K562 (cell line): ENCODE measurements around the gene AQP9. TPM values are rescaled to one million over a fixed set of nuclear protein-coding genes. Genes with fewer than 3 reads are reported as not detected.

Experiments
- ADNP ChIP-seq: fragments of 200-800 bp; sonication (Bioruptor generic); IDR thresholded peaks from 2 replicates; pipeline ENCODE4 v1.6.1; 2016; ENCODE audit warnings: missing genetic modification characterization, missing compliant biosample characterization
- BDP1 ChIP-seq: IDR thresholded peaks from 3 replicates; pipeline ENCODE4 v1.6.1; 2011; ENCODE audit not compliant: insufficient read length, insufficient read depth
- CBX5 ChIP-seq: IDR thresholded peaks from 2 replicates; pipeline ENCODE4 v1.6.1; 2014; ENCODE audit warnings: low read depth, borderline replicate concordance
- CEBPB ChIP-seq: fragments of 450-650 bp; IDR thresholded peaks from 2 replicates; pipeline ENCODE4 v1.6.1; 2016; ENCODE audit warnings: missing genetic modification characterization, missing compliant biosample characterization
- CHD4 ChIP-seq: fragments of 200-600 bp; sonication (generic); IDR thresholded peaks from 3 replicates; pipeline ENCODE4 v1.6.1; 2012; ENCODE audit warnings: low read depth, mild to moderate bottlenecking, mixed read lengths, low read length, inconsistent platforms; ENCODE audit not compliant: insufficient read depth, insufficient replicate concordance, poor library complexity, severe bottlenecking
- COPS2 ChIP-seq: fragments of 450-650 bp; conservative IDR thresholded peaks from 2 replicates; pipeline ENCODE4 v1.6.1; 2016; ENCODE audit warnings: mild to moderate bottlenecking, moderate library complexity
- GATAD2B ChIP-seq: fragments of 450-650 bp; IDR thresholded peaks from 2 replicates; pipeline ENCODE4 v1.6.1; 2017; ENCODE audit warnings: mild to moderate bottlenecking, borderline replicate concordance
- GTF2F1 ChIP-seq: IDR thresholded peaks from 2 replicates; pipeline ENCODE4 v1.6.1; 2011; ENCODE audit warnings: low read depth, low read length, improper control_type of control experiment
- HDAC8 ChIP-seq: fragments of 450-650 bp; IDR thresholded peaks from 2 replicates; pipeline ENCODE4 v1.6.1; 2016; ENCODE audit warnings: mild to moderate bottlenecking, missing genetic modification characterization, moderate library complexity, missing compliant biosample characterization
- HDGF ChIP-seq: fragments of 450-650 bp; IDR thresholded peaks from 2 replicates; pipeline ENCODE4 v1.6.1; 2016
- HNRNPK ChIP-seq: fragments of 200-400 bp; formaldehyde crosslinking; IDR thresholded peaks from one replicate; pipeline ENCODE4 v1.6.1; 2018; ENCODE audit warnings: mild to moderate bottlenecking, low read depth, low read length; ENCODE audit not compliant: poor library complexity, severe bottlenecking
- HOXB6 ChIP-seq: fragments of 250-450 bp; sonication (Bioruptor Pico); IDR thresholded peaks from 2 replicates; pipeline ENCODE4 v1.5.1; 2022; ENCODE audit warnings: mild to moderate bottlenecking, borderline replicate concordance
- JUNB ChIP-seq: fragments of 450-650 bp; formaldehyde crosslinking; conservative IDR thresholded peaks from 2 replicates; pipeline ENCODE4 v1.4.0; 2020; ENCODE audit warnings: mild to moderate bottlenecking
- KAT2B ChIP-seq: IDR thresholded peaks from one replicate; pipeline ENCODE4 v1.6.1; 2012; ENCODE audit warnings: low read depth, mild to moderate bottlenecking, control low read depth, inconsistent platforms, low read length, moderate library complexity
- MAFK ChIP-seq: IDR thresholded peaks from 2 replicates; pipeline ENCODE4 v1.6.1; 2011; ENCODE audit warnings: low read length, improper control_type of control experiment
- NFIC ChIP-seq: fragments of 450-650 bp; IDR thresholded peaks from 2 replicates; pipeline ENCODE4 v1.6.1; 2017; ENCODE audit warnings: mild to moderate bottlenecking, inconsistent platforms
- NFYB ChIP-seq: IDR thresholded peaks from 2 replicates; pipeline ENCODE4 v1.6.1; 2011; ENCODE audit warnings: mild to moderate bottlenecking, moderate library complexity; ENCODE audit not compliant: insufficient read length; ENCODE audit errors: extremely low read depth
- RBM15 ChIP-seq: fragments of 200-400 bp; formaldehyde crosslinking; IDR thresholded peaks from 2 replicates; pipeline ENCODE4 v1.6.1; 2018; ENCODE audit warnings: mild to moderate bottlenecking, low read length, moderate library complexity; ENCODE audit not compliant: insufficient read depth
- SMARCA4 ChIP-seq: fragments of 450-650 bp; IDR thresholded peaks from 2 replicates; pipeline ENCODE4 v1.6.1; 2016
- SMARCC2 ChIP-seq: fragments of 450-650 bp; IDR thresholded peaks from 2 replicates; pipeline ENCODE4 v1.6.1; 2017; ENCODE audit warnings: antibody characterized with exemption, moderate library complexity, mild to moderate bottlenecking, low read depth
- SP2 ChIP-seq: IDR thresholded peaks from 2 replicates; pipeline ENCODE4 v1.6.1; 2011; ENCODE audit warnings: mild to moderate bottlenecking, low read depth, low read length, moderate library complexity; ENCODE audit not compliant: poor library complexity, severe bottlenecking; ENCODE audit errors: extremely low read depth
- SUPT5H ChIP-seq: fragments of 450-650 bp; IDR thresholded peaks from 2 replicates; pipeline ENCODE4 v1.6.1; 2016
- TFAM ChIP-seq: fragments of 250-450 bp; sonication (Bioruptor Pico); conservative IDR thresholded peaks from 2 replicates; pipeline ENCODE4 v1.5.0; 2021; ENCODE audit warnings: mild to moderate bottlenecking, moderate library complexity
- YBX1 ChIP-seq: fragments of 450-650 bp; IDR thresholded peaks from 2 replicates; pipeline ENCODE4 v1.7.1; 2016; ENCODE audit warnings: mild to moderate bottlenecking
- ZBTB1 ChIP-seq: sonication (generic); formaldehyde crosslinking; IDR thresholded peaks from 2 replicates; pipeline ENCODE4 v1.8.1; 2023; ENCODE audit warnings: missing genetic modification reagents, low read depth, mild to moderate bottlenecking, borderline replicate concordance
- ZBTB17 ChIP-seq: fragments of 450-650 bp; formaldehyde crosslinking; IDR thresholded peaks from 2 replicates; pipeline ENCODE4 v1.4.0; 2020; ENCODE audit warnings: mild to moderate bottlenecking
- ZNF24 ChIP-seq: fragments of 450-650 bp; IDR thresholded peaks from 2 replicates; pipeline ENCODE4 v1.6.1; 2016
- ZNF586 ChIP-seq: fragments of 450-650 bp; formaldehyde crosslinking; conservative IDR thresholded peaks from 2 replicates; pipeline ENCODE4 v1.4.0; 2020; ENCODE audit warnings: mild to moderate bottlenecking, moderate library complexity
- ZNF830 ChIP-seq: fragments of 250-450 bp; sonication (Bioruptor Pico); IDR thresholded peaks from 2 replicates; pipeline ENCODE4 v1.5.0; 2021; ENCODE audit warnings: mild to moderate bottlenecking
- polyA plus RNA-seq, 8 experiments: library from polyadenylated mRNA; depleted of rRNA in 4 of 8; stranded (reverse) in 5 of 8; unstranded in 3 of 8; fragments of >200 nt; fragmentation: Nextera tagmentation in 2 of 8; fragmentation: Illumina TruSeq in 1 of 8; extraction: Ambion mirVana in 2 of 8; extraction: Trizol in 1 of 8; gene quantifications; 2 replicates each; pipeline versions ENCODE4 v1.2.1 to v1.2.3, GENCODE V29; 2011 to 2014; ENCODE audit warnings: inconsistent platforms in 1 of 8, missing spikeins in 1 of 8
- total RNA-seq, 7 experiments: library from RNA; depleted of rRNA in 6 of 7; stranded (reverse); fragments of >200 nt in 6 of 7; fragmentation: Illumina TruSeq in 2 of 7; extraction: Trizol in 2 of 7; gene quantifications; 2 replicates each; pipeline versions ENCODE4 v1.2.1 to v1.2.3, GENCODE V29; 2011 to 2021; ENCODE audit warnings: low replicate concordance in 1 of 7
- TF ChIP-seq, protein P1 (sequence below): fragments of 250-450 bp; sonication (Bioruptor Pico); IDR thresholded peaks from 2 replicates; pipeline ENCODE4 v1.5.0; 2022; ENCODE audit warnings: mild to moderate bottlenecking
- TF ChIP-seq, protein P2 (sequence below): sonication (generic); formaldehyde crosslinking; IDR thresholded peaks from 2 replicates; pipeline ENCODE4 v1.8.0; 2022; ENCODE audit warnings: missing genetic modification reagents, mild to moderate bottlenecking, moderate library complexity, borderline replicate concordance

Gene AQP9
- total and polyA plus RNA-seq, 9 of the 15 experiments (the other 6 are each of a cell fraction or from before 2014, with no cell fraction given), result 0.04 to 0.33 (median 0.07) TPM; not detected in 4

GRCh38 chr15:58167095-58167691 is 29.0 kb downstream of the AQP9 start (continued):
- TF ChIP-seq, protein P1, sequence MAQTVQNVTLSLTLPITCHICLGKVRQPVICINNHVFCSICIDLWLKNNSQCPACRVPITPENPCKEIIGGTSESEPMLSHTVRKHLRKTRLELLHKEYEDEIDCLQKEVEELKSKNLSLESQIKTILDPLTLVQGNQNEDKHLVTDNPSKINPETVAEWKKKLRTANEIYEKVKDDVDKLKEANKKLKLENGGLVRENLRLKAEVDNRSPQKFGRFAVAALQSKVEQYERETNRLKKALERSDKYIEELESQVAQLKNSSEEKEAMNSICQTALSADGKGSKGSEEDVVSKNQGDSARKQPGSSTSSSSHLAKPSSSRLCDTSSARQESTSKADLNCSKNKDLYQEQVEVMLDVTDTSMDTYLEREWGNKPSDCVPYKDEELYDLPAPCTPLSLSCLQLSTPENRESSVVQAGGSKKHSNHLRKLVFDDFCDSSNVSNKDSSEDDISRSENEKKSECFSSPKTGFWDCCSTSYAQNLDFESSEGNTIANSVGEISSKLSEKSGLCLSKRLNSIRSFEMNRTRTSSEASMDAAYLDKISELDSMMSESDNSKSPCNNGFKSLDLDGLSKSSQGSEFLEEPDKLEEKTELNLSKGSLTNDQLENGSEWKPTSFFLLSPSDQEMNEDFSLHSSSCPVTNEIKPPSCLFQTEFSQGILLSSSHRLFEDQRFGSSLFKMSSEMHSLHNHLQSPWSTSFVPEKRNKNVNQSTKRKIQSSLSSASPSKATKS (CRISPR knock-in tag), result no peak
- TF ChIP-seq, protein P2, sequence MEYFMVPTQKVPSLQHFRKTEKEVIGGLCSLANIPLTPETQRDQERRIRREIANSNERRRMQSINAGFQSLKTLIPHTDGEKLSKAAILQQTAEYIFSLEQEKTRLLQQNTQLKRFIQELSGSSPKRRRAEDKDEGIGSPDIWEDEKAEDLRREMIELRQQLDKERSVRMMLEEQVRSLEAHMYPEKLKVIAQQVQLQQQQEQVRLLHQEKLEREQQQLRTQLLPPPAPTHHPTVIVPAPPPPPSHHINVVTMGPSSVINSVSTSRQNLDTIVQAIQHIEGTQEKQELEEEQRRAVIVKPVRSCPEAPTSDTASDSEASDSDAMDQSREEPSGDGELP (CRISPR knock-in tag), result no peak
- no peak for TF ChIP-seq COPS2
- TF ChIP-seq CBX5, result no peak
- no peak for TF ChIP-seq ZNF586 (CRISPR knock-in tag)
- TF ChIP-seq CEBPB (tag), result peak; percentile 66
- no peak for TF ChIP-seq ZNF24
- TF ChIP-seq RBM15, result no peak
- TF ChIP-seq HOXB6, result no peak
- TF ChIP-seq SP2, result no peak
- no peak for TF ChIP-seq HDAC8 (tag)
- no peak for TF ChIP-seq ADNP (tag)
- TF ChIP-seq NFIC, result peak; percentile 37; the same call in 1 of the 2 replicates
- TF ChIP-seq GATAD2B, result 0 out of 2 replicates have a peak, but pooled peaks have one; percentile 33
- no peak for TF ChIP-seq YBX1
- no peak for TF ChIP-seq NFYB
- no peak for TF ChIP-seq SUPT5H
- TF ChIP-seq BDP1, result no peak
- TF ChIP-seq HDGF, result no peak
- no peak for TF ChIP-seq TFAM
- no peak for TF ChIP-seq ZBTB17
- TF ChIP-seq ZBTB1 (CRISPR knock-in tag), result no peak
- TF ChIP-seq KAT2B, result no peak
- TF ChIP-seq SMARCA4, result peak; percentile 83
- TF ChIP-seq SMARCC2, result peak; percentile 51; the same call in 1 of the 2 replicates
- no peak for TF ChIP-seq GTF2F1
- TF ChIP-seq CHD4, result peak; percentile 28
- no peak for TF ChIP-seq HNRNPK
- no peak for TF ChIP-seq ZNF830 (CRISPR knock-in tag)
- TF ChIP-seq MAFK, result no peak
- no peak for TF ChIP-seq JUNB (CRISPR knock-in tag)
